T follicular helper cell (primary cell): ENCODE results near the gene ECPAS.
"Not testable (repeated sequence)": the region's sequence is repeated elsewhere in the genome, so short reads cannot be mapped to it uniquely, and the experiment has no call there.

Experiments used
- DNase-seq: peaks from one replicate; pipeline ENCODE4 v3.0.0-alpha.2; 2020; ENCODE audit warnings: low read depth

The ECPAS gene

DNA sequence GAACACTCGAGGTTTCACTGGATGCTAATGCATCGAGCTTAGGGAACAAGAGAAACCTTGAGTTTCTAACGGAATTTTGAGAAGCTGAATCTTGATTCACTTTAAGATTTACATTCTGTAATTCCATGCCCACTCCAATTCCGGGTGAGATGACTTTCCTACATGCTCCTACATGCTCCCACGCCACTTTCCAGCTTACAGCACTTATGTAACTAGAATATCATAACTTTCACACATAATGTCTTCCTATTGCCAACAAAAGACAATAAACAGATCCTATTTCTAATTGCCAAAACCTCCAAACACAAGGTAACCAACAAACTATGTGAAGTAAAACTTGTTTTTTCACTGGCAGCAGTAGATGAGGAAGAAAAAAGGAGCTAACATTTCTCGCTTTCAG, 72.9 kb downstream of the ECPAS start:
- no peak for DNase-seq

DNA sequence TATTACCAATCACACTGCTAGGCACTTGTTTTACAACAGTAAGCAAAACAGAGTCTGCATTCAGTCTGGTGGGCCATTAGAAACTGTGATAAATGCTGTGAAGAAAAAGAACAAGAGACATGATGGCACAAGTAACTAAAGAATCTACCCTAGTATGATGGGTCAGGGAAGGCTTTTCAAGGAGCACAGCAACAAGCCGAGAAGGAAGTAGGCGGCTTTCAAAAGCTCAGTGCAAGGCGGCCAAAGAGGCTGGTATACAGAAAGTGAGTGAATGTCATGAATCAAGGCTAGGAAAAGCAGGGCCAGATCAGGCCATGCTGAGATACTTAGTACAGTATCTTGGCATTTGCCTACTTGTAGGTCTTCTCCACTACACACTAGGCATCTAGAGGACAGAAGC, 76.4 kb downstream of the ECPAS start:
- DNase-seq, result no peak

DNA sequence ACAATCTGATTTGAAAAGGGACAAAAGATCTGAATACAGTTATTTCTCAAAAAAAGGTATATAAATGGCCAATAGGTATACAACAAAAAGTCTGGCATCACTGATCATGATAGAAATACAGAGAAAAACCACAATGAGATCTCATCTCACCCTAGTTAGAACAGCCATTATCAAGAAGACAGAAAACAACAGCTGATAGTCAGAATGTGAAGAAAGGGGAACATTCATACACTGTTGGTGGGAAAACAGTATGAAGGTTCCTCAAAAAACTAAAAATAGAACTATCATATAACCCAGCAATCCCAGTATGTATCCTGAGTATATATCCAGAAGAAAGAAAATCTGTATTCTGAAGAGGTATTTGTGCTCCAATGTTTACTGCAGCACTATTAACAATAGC, 78.5 kb downstream of the ECPAS start:
- no peak for DNase-seq

DNA sequence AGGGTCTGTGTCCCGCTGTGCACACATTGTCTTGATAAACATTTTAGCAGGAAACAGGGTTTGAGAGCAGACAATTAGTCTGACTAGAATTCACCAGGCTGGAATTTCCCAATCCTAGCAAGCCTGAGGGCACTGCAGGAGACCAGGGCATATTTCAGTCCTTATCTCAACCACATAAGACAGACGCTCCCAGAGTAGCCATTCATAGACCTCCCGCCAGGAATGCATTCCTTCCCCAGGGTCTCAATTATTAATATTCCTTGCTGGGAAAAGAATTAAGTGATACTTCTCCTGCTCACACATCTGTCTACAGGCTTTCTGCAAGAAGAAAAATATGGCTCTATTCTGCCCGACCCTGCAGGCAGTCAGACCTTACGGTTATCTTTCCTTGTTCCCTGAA, 82.7 kb downstream of the ECPAS start:
- DNase-seq, result not testable (repeated sequence)

DNA sequence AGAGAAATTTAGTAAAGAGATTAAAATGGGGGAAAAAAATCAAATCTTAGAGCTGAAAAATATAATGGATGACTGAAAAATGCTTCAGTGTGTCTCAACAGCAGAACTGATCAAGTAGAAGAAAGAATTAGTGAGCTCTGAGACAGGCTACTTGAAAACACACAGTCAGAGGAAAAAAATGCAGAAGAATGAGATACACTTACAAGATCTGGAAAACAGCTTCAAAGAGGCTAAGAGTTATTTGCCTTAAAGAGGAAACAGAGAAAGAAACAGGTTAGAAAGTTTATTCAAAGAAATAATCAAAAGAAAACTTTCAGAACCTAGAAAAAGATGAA, 83.7 kb downstream of the ECPAS start:
- no peak for DNase-seq

DNA sequence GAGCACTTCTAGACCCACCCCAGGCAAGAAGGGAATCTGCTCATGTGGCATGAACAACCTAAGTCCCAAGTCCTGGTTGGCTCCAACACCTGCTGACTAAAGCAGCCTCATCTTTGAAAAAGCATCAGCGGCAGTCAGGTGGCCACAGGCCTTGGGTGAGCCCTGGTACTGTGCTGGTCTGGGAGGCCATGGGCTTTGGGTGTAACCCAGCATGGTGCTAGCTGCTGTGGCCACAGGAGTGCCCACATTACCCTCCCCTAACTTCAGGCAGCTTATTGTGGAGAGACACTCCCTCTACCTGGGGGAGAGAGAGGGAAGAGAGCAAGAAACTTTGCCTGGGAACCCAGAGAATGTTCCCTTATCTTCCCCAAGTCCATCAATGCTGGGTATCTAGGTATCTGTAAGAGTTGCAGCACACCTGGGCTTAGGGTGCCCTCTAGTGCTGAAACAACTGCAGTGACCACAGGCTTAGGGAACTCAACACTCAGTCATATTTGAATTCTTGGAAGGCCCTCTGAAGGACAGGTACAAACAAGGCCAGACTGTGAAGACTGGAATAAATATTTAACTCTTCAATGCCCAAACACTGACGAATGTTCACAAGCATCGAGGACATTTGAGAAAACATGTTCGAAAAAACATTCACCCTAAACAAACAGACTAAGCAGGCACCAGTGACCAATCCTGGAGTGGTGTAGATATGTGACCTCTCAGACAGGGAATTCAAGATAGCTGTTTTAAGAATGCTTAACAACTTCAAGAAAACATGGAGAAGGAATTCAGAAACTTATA, 84.2 kb downstream of the ECPAS start:
- DNase-seq, result no peak

DNA sequence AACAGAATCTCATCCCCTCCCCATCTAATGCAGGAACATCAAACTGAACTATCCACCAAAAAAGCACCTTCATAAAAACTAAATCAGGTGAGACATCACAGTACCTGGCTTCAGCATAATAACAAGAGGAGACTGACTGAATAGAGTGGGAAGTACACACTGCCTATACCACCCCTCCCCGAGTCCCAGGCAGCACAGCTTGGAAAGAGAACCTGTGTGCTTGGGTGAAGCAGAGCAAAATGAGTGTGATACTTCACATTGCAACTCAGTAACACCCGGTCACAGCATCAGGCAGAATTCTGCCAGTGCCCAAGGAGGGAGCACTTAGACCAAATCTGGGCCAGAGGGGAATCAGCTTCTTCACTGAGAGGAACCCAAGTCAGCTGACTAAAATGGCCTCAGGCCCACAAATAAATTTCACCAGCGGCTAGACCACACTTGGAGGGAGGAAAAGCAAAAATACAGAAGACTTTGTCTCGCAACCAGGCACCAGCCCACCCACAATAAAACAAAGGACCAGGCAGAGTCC, 84.9 kb downstream of the ECPAS start:
- no peak for DNase-seq

DNA sequence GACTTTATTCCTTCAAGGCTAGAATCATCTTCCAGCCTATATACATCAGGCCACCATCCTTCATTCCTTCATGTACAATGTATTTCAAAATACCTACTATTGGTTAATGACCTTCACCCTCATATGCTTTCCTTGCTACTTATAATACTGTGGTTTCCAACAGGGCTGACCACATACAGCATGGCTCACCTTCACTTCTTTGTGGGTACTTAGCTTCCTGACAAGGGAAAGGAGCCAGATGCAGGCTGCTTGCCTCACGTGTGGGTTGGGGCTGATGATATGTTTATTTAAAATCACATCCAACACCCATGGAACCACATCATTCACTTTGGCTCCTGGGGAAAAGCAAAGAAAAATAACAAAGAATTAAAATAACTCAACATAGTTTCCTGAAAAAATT, 90.2 kb downstream of the ECPAS start:
- no peak for DNase-seq

DNA sequence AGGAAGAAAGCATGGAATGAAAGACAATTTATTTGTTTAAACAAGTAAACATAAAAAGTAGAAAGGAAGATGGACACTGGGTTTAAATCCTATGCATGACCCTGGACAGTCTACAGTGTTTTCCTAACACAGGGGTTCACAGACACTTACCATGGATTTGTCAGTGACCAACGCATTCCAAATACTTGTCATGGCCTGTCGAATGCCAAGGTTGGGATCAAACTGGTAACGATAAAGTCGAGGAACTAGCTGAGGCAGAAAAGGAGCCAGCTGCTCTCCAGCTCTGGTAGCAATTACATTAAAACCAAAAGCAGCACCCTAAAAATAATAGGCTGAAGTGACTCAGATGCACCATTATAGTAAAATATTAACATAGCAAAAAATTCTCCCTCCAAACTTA, 94.8 kb downstream of the ECPAS start:
- no peak for DNase-seq

DNA sequence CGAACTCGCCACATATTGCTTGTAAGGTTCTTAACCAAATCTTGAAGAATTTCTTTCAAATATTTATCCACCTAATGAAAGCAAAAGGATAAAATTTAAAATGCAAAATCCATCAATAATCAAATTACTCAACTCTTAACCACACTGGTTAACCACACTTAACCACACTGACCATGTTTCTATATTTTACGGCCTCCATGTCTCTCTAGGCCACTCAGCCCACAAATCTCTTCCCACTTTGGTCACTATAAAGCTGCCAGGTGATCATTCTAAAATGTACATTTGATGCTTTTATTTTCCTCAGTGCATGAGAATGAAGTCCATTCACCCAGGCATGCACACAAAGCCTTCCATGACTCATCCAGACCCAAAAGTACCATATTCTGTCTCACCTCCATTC, 97.8 kb downstream of the ECPAS start:
- no peak for DNase-seq

DNA sequence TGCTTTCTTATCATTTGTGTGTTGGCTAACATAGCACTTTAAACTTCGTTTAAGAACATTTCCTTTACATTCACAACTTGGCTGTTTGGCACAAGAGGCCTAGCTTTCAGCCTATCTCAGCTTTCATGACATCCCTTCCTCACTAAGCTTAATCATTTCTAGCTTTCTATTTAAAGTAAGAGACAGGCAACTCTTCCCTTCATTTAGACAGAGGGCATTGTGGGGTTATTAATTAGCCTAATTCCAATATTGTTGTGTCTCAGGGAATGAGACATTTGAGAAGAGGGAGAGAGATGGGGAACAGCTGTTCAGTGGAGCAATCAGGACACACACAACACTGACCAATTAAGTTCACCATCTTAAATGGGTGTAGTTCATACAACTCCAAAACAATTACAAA, 103.2 kb downstream of the ECPAS start:
- no peak for DNase-seq

DNA sequence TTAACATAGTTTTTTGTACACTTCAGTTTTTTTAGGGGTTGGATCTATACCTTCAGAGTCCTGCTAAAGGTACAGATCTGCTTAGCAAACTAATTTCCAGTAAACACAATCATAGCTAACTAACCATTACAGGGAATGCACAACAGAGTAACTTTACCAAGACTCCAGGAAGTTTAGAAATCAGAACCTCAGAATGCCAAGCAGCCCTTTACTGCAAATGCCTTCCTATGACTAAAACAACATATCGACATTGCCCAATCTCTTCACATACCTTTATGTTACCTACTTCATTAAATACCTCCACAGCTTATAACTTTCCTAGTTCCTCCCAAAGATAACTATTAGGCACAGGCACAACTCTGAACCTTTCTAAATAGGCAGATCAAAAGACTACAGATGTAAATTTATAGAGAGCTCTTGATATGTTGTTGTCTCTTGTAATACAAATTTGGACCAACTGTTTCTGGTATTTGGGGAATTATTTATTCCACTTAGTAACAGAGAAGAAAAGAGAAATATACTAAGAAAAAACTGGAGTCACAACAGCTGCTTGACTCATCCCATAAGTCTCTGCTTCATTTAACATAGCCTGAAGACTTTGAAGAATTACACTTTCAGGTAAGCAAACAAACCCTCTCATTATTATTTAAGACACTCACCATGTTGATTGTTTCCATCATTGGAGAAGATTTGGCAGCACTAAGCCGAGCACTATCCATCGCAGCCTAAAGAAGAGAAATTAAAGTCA, 108.2 kb downstream of the ECPAS start:
- no peak for DNase-seq

DNA sequence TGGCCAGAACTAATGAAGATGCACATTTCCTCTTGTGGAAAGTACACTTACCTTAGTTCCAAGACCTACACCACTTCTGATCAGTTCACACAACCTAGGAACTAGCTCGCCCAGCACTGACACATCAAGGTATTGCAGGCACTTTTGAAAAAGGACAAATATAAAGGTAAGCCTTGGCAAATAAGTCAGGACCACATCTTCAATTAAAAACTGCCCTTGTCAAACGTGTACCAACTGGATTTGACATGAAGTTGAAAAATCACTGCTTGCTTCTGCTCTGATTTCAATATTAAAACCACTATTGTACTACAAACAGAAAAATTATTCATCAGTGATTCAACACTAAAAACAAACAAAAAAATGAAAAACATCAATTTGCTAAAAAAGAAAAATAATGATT, 109.1 kb downstream of the ECPAS start:
- DNase-seq, result no peak

DNA sequence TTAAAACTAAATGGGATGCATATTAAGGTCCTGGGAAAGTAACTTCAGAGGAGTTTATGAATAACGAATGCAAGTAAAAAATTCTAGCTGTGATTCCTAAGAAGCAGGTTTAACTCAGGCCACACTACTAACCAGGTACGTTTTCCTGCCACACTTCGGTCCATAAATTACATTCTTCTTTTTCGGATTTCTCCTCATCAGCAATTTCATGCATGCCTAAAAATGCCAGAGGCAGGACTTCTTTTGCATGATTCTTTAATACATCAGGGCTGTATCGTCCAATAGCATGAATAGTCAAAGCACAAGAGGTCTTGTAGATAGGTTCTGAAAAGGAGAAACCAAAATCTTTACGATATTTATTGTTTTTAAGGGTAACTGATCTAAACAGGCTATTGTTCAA, 111.9 kb downstream of the ECPAS start:
- no peak for DNase-seq

DNA sequence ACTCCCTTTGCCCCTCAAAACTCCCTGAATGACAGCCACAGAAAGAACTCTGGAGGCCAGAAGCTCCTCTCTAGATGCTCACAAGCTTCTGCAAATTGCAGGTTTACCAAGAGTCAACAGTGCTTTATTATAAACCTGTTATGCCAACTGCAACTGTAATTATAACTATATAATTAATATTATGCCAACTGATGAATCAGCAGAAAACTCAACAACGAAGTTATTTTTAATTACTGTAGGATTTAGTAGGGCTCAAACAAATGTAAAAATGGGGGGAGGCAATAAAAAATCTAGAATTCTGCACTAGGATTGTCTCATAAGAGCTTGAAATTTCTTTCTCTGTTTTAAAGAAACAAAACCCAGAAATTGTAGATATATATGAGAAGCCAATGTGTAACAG, 117.2 kb downstream of the ECPAS start:
- DNase-seq, result no peak

DNA sequence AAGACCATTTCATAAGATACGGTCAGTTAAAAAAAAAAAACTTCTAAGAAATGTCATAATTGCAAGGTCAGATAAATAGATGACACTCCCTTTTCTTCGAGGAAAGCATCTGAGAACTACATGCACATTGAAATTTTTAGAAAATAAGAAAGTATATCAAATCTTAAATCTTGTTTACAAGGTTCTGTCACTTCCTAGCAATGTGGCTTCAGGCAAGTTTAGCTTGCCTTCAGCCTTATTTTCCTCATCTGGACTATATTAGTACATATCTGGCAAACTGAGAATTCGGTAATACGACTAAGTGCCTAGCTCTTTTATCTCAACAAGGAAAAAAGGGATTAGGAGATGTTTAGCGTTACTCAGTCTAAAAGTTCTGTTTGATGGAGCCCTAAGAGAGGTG, 121.7 kb downstream of the ECPAS start:
- DNase-seq, result no peak

DNA sequence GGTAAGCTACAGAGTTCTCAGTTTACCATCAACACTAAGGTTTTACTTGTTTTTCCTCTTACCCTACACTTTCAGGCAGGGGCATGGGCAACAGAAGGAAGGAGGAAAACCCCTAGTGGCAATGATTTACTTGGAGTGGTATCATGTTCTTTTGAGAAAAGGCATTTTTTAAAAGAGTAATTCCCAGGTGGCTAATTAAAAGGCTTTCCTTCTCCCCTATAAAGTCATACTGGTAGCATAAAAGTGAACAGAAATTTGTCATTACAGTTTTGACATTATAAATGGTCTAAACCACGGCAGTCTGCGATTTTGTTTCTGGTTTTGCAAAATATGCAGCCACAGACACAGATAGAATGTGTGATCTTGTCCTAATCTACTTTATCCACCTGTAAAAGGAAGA, 123.3 kb downstream of the ECPAS start:
- no peak for DNase-seq

DNA sequence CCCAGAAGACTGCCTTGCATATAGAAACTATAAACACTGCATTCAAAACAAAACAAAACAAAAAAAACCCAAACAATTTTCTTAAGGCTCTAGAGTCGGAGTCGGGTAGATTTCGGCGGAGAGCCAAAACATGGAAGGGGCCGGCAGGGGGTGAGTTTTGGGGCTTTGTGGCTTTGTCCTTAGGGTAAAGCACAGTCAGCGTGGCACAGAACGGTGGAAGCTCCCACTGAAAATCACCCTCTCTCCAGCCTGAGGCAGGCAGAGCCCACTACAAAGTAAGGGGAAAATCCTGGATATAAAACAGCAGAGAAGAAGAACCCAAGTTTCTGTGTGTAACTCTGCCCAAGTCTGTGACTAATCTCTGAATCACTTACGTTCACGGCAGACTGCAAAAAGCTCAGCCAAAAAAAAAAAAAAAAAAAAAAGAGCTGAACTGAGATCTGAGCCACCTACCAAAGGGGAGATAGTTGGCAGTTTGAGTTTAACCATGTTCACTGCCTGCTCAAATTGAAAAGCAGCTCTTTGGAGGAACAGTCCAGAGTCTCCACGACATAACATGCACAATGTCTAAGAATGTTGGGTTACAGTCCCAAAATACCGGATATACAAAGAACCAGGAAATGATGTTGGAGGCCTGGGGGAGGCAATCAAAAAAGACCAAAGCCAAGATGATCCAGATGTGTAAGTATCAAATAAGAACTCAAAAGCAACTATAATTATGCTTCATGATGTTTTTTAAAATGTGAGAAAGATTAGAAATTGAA, 127.5 kb downstream of the ECPAS start:
- no peak for DNase-seq

DNA sequence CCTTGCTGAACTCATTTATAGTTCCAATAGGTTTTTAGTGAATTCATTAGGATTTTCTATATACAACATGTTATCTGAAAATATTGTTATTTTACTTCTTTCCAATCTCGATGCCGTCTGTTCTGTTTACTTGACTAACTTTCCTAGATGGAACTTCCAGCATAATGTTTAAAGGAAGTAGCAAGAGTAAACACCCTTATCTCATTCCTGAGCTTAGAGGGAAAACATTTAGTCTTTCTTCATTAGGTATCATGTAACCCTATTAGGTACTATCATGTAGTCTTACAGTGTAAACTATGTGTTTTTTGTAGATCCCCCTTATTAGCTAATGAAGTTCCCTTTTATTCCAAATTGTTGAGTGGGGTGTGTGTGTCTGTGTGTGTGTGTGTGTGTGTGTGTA, 131.6 kb downstream of the ECPAS start:
- DNase-seq, result no peak

DNA sequence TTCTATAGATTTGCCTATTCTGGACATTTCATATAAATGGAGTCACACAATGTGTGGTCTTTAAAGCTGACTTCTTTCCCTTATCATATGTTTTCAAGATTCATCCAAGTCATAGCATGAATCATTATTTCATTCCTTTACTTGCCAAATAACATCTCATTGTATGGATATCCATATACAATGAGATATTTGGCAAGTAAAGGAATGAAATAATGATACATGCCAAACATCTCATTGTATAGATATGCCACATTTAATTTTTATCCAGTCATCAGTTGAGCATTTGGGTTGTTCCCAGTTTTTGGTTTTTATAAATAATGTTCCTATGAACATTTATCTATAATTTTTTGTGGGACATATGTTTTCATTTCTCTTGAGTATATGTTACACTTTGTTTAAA, 133.6 kb downstream of the ECPAS start:
- no peak for DNase-seq

DNA sequence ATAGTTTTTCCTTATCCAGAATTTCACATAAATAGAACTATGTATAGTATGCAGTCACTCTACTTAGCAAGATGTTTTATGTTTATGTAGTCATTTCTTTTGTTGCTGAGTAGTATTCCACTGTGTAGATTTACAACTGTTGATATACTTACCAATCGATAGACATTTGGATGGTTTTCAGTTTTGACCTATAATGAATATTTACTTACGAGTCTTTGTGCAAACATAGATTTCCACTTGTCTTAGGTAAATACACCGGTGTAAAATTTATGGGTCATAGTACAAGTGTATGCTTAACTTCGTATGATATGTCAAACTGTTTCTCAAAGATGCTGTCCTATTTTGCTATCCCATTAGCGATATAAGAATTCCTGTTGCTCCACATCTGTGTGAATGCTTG, 134.4 kb downstream of the ECPAS start:
- no peak for DNase-seq

DNA sequence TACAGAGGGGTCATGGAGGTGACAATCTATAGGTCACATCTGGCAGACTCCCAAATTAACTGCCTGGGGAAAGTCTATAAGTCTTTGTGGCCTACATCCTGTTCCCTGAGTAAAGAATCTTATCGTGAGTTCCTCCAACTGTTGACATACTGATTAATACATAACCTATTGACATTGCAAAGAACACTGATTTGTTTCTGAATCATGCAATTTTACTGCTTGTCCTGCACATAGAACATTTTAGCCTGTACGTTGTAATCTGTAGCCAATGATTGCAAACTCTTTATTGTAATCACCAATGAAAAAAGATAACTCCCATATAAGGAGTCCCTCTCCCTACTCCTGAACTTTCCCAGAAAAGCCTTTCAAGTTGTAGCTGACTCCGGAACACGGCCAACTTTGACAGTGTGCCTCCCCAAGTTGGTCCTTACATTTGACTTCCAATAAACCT, 135.3 kb downstream of the ECPAS start:
- DNase-seq, result no peak
